ENCODE measurements around the gene SH3PXD2B.
A peak's percentile ranks its signal among the peaks of the same experiment; 100 is the strongest.

SH3PXD2B gene

DNA sequence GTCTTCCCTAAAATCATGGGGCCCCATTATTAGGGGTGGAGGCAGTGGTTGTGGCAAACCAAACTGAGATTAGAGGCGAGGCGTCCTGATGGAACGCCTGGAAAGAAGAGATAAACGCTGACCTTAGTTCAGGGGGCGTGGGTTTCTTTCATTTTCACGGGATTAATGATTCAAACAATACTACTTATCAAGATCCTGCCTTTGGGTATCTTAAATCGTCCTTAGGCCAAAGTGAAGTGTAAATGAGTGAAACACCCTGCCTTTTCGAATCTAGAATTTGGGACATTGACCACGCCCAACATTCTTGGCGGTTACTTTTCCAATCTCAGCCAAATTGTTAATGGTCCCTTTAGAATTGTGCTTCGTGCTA, 169.7 kb downstream of the SH3PXD2B start:
- no peak for TF ChIP-seq SIN3A (IDR thresholded peaks at IDR 0.05; ENCODE audit: borderline replicate concordance, insufficient read depth, low read length)
- TF ChIP-seq FOXP2 (optimal IDR thresholded peaks at IDR 0.05; ENCODE audit: borderline replicate concordance, extremely low read depth, extremely low read length, insufficient read depth): no peak
- TF ChIP-seq POLR2AphosphoS5 (IDR thresholded peaks at IDR 0.05; ENCODE audit: low read depth, low read length): no peak
- no peak for TF ChIP-seq TAF1 (IDR thresholded peaks at IDR 0.05; ENCODE audit: borderline replicate concordance, insufficient read depth, low read length)
- TF ChIP-seq, protein P1, sequence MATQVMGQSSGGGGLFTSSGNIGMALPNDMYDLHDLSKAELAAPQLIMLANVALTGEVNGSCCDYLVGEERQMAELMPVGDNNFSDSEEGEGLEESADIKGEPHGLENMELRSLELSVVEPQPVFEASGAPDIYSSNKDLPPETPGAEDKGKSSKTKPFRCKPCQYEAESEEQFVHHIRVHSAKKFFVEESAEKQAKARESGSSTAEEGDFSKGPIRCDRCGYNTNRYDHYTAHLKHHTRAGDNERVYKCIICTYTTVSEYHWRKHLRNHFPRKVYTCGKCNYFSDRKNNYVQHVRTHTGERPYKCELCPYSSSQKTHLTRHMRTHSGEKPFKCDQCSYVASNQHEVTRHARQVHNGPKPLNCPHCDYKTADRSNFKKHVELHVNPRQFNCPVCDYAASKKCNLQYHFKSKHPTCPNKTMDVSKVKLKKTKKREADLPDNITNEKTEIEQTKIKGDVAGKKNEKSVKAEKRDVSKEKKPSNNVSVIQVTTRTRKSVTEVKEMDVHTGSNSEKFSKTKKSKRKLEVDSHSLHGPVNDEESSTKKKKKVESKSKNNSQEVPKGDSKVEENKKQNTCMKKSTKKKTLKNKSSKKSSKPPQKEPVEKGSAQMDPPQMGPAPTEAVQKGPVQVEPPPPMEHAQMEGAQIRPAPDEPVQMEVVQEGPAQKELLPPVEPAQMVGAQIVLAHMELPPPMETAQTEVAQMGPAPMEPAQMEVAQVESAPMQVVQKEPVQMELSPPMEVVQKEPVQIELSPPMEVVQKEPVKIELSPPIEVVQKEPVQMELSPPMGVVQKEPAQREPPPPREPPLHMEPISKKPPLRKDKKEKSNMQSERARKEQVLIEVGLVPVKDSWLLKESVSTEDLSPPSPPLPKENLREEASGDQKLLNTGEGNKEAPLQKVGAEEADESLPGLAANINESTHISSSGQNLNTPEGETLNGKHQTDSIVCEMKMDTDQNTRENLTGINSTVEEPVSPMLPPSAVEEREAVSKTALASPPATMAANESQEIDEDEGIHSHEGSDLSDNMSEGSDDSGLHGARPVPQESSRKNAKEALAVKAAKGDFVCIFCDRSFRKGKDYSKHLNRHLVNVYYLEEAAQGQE (IDR thresholded peaks at IDR 0.05; ENCODE audit: insufficient read depth in 1 of 2, low read depth in 2 of 2, low read length in 2 of 2): no peak

DNA sequence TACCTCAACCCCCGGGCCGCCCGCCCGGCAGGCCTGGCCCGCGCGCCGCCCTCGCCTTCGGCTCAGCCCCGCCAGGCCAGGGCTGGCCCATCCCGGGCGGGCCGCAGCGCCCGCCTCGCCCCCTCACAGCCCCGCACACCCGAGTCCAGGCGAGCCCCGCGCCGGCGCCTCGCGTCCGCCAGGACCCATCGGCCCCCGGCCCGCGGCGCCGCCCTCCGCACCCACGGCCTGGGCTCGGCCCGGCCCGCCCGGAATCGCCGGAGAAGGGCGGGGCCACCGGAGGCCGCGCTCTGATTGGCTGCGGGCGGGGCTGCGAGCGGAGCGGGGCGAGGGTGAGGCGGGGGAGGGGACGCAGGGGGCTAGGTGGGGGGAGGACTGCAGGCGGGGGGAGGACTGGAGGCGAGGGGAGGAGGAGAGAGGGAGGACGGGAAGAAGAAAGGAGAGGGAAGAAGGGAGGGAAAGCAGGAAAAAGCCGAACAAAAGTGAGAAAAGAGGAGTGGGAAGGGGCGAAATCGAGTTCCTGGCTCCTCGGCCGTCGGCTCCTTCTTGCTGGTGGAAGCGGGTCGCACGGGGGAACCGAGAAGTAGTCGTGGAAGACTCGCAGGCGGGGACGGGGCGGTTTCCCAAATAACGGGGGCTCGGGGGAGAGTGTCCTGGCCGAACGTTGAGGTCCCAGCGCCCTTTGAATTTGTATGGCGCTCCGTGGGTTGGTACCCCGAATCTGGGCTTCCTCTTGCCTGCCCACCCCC, 170.3 kb downstream of the SH3PXD2B start:
- TF ChIP-seq FOXP2 (optimal IDR thresholded peaks at IDR 0.05; ENCODE audit: borderline replicate concordance, extremely low read depth, extremely low read length, insufficient read depth) (no peak), POLR2AphosphoS5 (IDR thresholded peaks at IDR 0.05; ENCODE audit: low read depth, low read length) (no peak), TAF1 (IDR thresholded peaks at IDR 0.05; ENCODE audit: borderline replicate concordance, insufficient read depth, low read length) (peak; percentile 34; the same call in 1 of the 2 replicates)
- TF ChIP-seq, protein P1 (IDR thresholded peaks at IDR 0.05; ENCODE audit: insufficient read depth in 1 of 2, low read depth in 2 of 2, low read length in 2 of 2): no peak

DNA sequence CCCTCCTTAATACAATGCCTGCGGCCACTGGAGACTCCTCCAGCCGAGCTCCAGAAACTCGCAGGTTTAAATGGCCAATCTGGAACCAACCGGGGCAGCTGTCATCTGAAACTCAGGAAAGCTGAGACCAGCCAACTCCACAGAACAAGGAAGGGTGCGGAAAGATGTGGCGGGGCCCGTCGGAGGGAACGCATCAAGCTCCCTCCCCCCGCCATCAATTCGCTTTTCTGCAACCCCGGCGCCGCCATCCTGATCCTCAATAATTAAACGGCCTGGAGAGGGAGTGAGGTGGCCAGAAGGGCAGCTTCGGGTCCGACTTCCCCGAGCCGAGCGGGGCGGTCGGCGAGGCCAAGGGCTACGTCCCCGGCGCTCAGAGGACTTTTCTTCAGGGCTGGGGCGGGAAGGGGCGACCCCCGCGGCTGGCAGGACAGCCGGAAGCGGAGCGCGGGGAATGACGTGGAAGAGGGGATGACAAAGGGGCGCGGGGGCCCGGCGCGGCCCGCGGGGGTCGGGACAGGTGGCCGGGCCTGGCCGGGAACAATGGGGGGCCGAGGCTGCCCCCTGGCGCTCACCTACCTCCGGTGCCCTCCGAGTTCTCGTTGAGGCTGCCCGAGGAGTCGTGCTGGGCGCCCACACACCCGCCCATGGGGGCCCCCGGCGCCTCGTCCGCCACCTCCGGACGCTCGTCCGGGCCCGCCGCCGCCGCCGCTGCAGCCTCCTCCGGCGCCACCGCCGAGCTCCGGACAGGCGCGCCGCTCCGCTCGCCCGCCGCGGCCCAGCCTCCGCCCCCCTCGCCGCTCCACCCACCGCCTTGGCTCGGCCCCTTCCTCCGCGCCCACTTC, 171.1 kb downstream of the SH3PXD2B start, which contains the start of gene UBTD2:
Gene UBTD2, minus strand, starts transcription at position 745 of the 842 bp plus-strand sequence. Its CDS starts 99 bp downstream, at position 646.
- TF ChIP-seq SIN3A (IDR thresholded peaks at IDR 0.05; ENCODE audit: borderline replicate concordance, insufficient read depth, low read length): peak; percentile 62; the same call in 1 of the 2 replicates
- TF ChIP-seq POLR2AphosphoS5 (IDR thresholded peaks at IDR 0.05; ENCODE audit: low read depth, low read length): no peak
- TF ChIP-seq FOXP2 (optimal IDR thresholded peaks at IDR 0.05; ENCODE audit: borderline replicate concordance, extremely low read depth, extremely low read length, insufficient read depth): no peak
- TF ChIP-seq TAF1 (IDR thresholded peaks at IDR 0.05; ENCODE audit: borderline replicate concordance, insufficient read depth, low read length): 0 out of 2 replicates have a peak, but pooled peaks have one; percentile 34
- TF ChIP-seq, protein P1 (IDR thresholded peaks at IDR 0.05; ENCODE audit: insufficient read depth in 1 of 2, low read depth in 2 of 2, low read length in 2 of 2): no peak

DNA sequence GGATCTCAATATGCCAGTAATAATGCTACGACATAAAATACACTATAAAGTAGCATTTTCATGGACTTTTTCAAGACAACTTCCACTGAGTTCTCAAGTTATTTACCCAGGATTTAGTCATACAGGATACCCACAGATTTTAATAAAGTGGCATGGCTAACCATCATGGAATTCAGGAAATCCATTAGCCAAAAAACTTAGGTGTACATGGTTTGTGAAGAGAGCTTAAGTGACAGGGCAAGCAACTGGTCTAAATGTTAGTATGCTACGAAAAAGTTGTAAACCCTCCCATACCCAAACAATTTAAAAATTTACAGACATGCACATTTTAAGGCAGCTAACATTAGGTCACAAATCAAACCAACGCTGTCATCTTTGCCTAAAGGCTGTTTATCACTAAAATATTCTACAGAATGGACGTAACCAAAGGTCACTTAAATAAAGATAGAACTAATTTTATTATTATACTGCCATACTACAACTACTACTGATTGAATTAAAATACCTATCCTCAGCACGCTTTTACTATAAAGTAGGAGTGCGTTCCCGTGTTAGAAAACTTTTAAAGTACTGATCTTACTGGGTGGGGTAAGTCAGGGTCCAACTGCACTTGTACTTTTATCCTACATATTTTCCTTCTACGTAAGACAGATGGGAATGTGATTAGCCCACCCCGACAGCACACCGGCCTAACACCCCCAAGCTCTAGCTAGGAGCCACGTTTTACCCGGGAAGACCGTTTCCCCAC, 171.9 kb downstream of the SH3PXD2B start:
- TF ChIP-seq POLR2AphosphoS5 (IDR thresholded peaks at IDR 0.05; ENCODE audit: low read depth, low read length) (no peak), TAF1 (IDR thresholded peaks at IDR 0.05; ENCODE audit: borderline replicate concordance, insufficient read depth, low read length) (no peak), FOXP2 (optimal IDR thresholded peaks at IDR 0.05; ENCODE audit: borderline replicate concordance, extremely low read depth, extremely low read length, insufficient read depth) (no peak), SIN3A (IDR thresholded peaks at IDR 0.05; ENCODE audit: borderline replicate concordance, insufficient read depth, low read length) (no peak)
- TF ChIP-seq, protein P1 (IDR thresholded peaks at IDR 0.05; ENCODE audit: insufficient read depth in 1 of 2, low read depth in 2 of 2, low read length in 2 of 2): no peak

Measured in PFSK-1 (cell line).